OCI-LY1 (cell line): ENCODE data around the gene PRR23A.

Experiments used
- H2AFZ ChIP-seq: fragments of 200-600 bp; sonication (generic), shearing (Covaris generic); 2 replicates; pipeline ENCODE4 v1.6.0; 2014; ENCODE audit warnings: antibody characterized with exemption, mild to moderate bottlenecking, low read length
- H3F3A ChIP-seq: fragments of 200-600 bp; sonication (generic), shearing (Covaris generic); 2 replicates; pipeline ENCODE4 v1.6.0; 2014; ENCODE audit warnings: mild to moderate bottlenecking, antibody characterized with exemption, low read length, moderate library complexity; ENCODE audit not compliant: insufficient read depth
- H3K27ac ChIP-seq: fragments of 200-600 bp; sonication (generic); 2 replicates; pipeline ENCODE4 v1.5.1; 2014; ENCODE audit warnings: low read length, mixed run types, mild to moderate bottlenecking, low read depth; ENCODE audit not compliant: poor library complexity, severe bottlenecking
- H3K27me3 ChIP-seq: fragments of 200-600 bp; sonication (generic); 2 replicates; pipeline ENCODE4 v1.6.0; 2014; ENCODE audit warnings: antibody characterized with exemption, mild to moderate bottlenecking, low read length, moderate library complexity; ENCODE audit not compliant: insufficient read depth
- H3K36me3 ChIP-seq: fragments of 200-600 bp; sonication (generic); 2 replicates; pipeline ENCODE4 v1.6.1; 2014; ENCODE audit warnings: mild to moderate bottlenecking, antibody characterized with exemption, low read length, moderate library complexity, mixed read lengths; ENCODE audit not compliant: insufficient read depth
- H3K4me1 ChIP-seq: fragments of 200-600 bp; sonication (generic); 2 replicates; pipeline ENCODE4 v1.5.1; 2014; ENCODE audit warnings: mild to moderate bottlenecking, low read length, moderate library complexity; ENCODE audit not compliant: insufficient read depth, severe bottlenecking
- H3K4me2 ChIP-seq: fragments of 200-600 bp; sonication (generic), shearing (Covaris generic); 2 replicates; pipeline ENCODE4 v1.6.1; 2014; ENCODE audit warnings: low read length
- H3K4me3 ChIP-seq: fragments of 200-600 bp; sonication (generic); 2 replicates; pipeline ENCODE4 v1.5.1; 2014; ENCODE audit warnings: low read length, low read depth, mild to moderate bottlenecking, mixed read lengths; ENCODE audit not compliant: poor library complexity, severe bottlenecking
- H3K79me2 ChIP-seq: fragments of 200-600 bp; shearing (Covaris generic); 2 replicates; pipeline ENCODE4 v1.6.1; 2016; ENCODE audit warnings: mixed run types, low read length, mixed read lengths; ENCODE audit not compliant: insufficient read depth
- H3K9ac ChIP-seq: fragments of 200-600 bp; sonication (generic), shearing (Covaris generic); 2 replicates; pipeline ENCODE4 v1.6.1; 2014; ENCODE audit warnings: mild to moderate bottlenecking, low read length, mixed read lengths
- H3K9me2 ChIP-seq: fragments of 200-600 bp; sonication (generic), shearing (Covaris generic); 2 replicates; pipeline ENCODE4 v1.6.1; 2014; ENCODE audit warnings: low read depth, mild to moderate bottlenecking, low read length, mixed read lengths
- H3K9me3 ChIP-seq: fragments of 200-600 bp; shearing (Covaris generic); 2 replicates; pipeline ENCODE4 v1.6.1; 2014; ENCODE audit warnings: low read length, mixed read lengths
- H4K20me1 ChIP-seq: fragments of 200-600 bp; sonication (generic), shearing (Covaris generic); 2 replicates; pipeline ENCODE4 v1.6.0; 2016; ENCODE audit warnings: mild to moderate bottlenecking, low read length; ENCODE audit not compliant: insufficient read depth
- EZH2 ChIP-seq: fragments of 200-600 bp; sonication (generic), shearing (Covaris generic); IDR thresholded peaks from 2 replicates; pipeline ENCODE4 v1.8.0; 2017; ENCODE audit warnings: borderline replicate concordance, mixed run types, mild to moderate bottlenecking, antibody characterized with exemption, low read length, moderate library complexity, mixed read lengths
- TF ChIP-seq, protein P1 (sequence below): fragments of 200-600 bp; sonication (generic), shearing (Covaris generic); IDR thresholded peaks from 2 replicates; pipeline ENCODE4 v1.5.1; 2017; ENCODE audit warnings: mild to moderate bottlenecking, antibody characterized with exemption, low read length, moderate library complexity, mixed read lengths

PRR23A gene

DNA sequence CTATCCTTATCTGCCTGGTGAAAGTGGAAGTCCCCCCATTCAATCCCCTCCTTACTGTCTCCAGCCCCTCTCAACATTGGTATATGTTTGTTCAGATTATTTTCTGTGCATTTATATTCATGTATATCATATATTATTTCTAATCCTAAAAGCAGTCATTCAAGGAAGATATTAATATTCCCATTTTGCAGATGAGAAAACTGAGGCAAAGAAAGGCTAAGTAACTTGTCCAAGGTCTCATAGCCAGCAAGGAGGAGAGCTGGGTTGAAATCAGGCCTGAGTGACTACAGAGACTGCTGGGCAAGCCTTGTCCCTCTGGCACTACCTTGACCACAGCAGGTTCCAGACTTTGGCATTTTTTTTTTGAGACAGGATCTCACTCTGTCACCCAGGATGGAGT, 30.0 kb downstream of the PRR23A start:
- no peaks in the 10 kb centered on the region for H3K4me1 ChIP-seq
- TF ChIP-seq, protein P1, sequence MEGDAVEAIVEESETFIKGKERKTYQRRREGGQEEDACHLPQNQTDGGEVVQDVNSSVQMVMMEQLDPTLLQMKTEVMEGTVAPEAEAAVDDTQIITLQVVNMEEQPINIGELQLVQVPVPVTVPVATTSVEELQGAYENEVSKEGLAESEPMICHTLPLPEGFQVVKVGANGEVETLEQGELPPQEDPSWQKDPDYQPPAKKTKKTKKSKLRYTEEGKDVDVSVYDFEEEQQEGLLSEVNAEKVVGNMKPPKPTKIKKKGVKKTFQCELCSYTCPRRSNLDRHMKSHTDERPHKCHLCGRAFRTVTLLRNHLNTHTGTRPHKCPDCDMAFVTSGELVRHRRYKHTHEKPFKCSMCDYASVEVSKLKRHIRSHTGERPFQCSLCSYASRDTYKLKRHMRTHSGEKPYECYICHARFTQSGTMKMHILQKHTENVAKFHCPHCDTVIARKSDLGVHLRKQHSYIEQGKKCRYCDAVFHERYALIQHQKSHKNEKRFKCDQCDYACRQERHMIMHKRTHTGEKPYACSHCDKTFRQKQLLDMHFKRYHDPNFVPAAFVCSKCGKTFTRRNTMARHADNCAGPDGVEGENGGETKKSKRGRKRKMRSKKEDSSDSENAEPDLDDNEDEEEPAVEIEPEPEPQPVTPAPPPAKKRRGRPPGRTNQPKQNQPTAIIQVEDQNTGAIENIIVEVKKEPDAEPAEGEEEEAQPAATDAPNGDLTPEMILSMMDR: no peak
- no peak for TF ChIP-seq EZH2
- H3K4me2 ChIP-seq: no peak overlapping the region
- H2AFZ ChIP-seq: no peak overlapping the region
- no peaks in the 10 kb centered on the region for H3F3A ChIP-seq
- no peaks in the 10 kb centered on the region for H3K79me2 ChIP-seq
- no peaks in the 10 kb centered on the region for H3K9me3 ChIP-seq
- H3K27ac ChIP-seq: no peak overlapping the region
- no peak overlapping the region for H3K4me3 ChIP-seq
- H3K9ac ChIP-seq: no peak overlapping the region
- H4K20me1 ChIP-seq: no peaks in the 10 kb centered on the region
- H3K9me2 ChIP-seq: no peaks in the 10 kb centered on the region
- H3K27me3 ChIP-seq: 0 out of 2 replicates have a peak, but pooled peaks cover 4% of the 10 kb centered on the region
- H3K36me3 ChIP-seq: no peaks in the 10 kb centered on the region

DNA sequence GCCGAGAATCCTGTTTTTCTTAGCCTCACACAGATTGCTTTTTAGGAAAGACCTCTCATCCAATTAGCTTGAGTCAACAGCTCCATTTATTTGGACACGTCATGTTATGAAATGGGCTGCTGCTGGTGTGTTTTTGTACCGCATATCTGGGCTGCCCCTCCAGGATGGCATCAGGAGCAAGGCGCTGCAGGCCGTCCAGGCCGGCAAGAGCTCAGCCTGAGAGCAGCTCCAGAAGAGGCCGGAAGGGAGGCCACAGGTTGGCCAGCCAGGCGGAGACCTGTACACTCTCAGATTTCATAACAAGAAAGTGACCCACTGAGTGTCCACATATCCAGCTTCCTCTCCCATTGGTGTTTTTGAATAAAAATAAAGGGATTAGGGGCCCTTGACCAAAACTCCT, 30.7 kb downstream of the PRR23A start:
- no peak overlapping the region for H3K9ac ChIP-seq

GRCh38 chr3:138974462-138974861, 31.6 kb downstream of the PRR23A start:
- no peaks in the 10 kb centered on the region for H3K79me2 ChIP-seq
- no peaks in the 10 kb centered on the region for H3F3A ChIP-seq
- no peak overlapping the region for H3K27ac ChIP-seq
- no peaks in the 10 kb centered on the region for H3K9me3 ChIP-seq
- H3K4me3 ChIP-seq: no peak overlapping the region
- TF ChIP-seq EZH2: no peak
- TF ChIP-seq, protein P1: no peak
- no peaks in the 10 kb centered on the region for H3K9me2 ChIP-seq
- H3K4me2 ChIP-seq: no peak overlapping the region
- no peaks in the 10 kb centered on the region for H3K36me3 ChIP-seq
- H3K27me3 ChIP-seq: no peaks in the 10 kb centered on the region
- no peak overlapping the region for H3K9ac ChIP-seq
- H4K20me1 ChIP-seq: no peaks in the 10 kb centered on the region
- no peaks in the 10 kb centered on the region for H3K4me1 ChIP-seq
- H2AFZ ChIP-seq: no peak overlapping the region

More for the DNA sequence above, 30.7 kb downstream of the PRR23A start:
- H3K27ac ChIP-seq: no peak overlapping the region
- no peaks in the 10 kb centered on the region for H3K4me1 ChIP-seq
- H3K9me3 ChIP-seq: no peaks in the 10 kb centered on the region
- no peaks in the 10 kb centered on the region for H3F3A ChIP-seq
- TF ChIP-seq EZH2: no peak
- TF ChIP-seq, protein P1: no peak
- no peaks in the 10 kb centered on the region for H3K79me2 ChIP-seq
- no peak overlapping the region for H2AFZ ChIP-seq
- no peaks in the 10 kb centered on the region for H3K9me2 ChIP-seq
- no peaks in the 10 kb centered on the region for H4K20me1 ChIP-seq
- H3K4me2 ChIP-seq: no peak overlapping the region
- no peaks in the 10 kb centered on the region for H3K27me3 ChIP-seq
- H3K4me3 ChIP-seq: no peak overlapping the region
- H3K36me3 ChIP-seq: no peaks in the 10 kb centered on the region
